HCT116 (cell line): ENCODE data around the gene ELAVL2. TPM values are rescaled to one million over a fixed set of nuclear protein-coding genes. Genes with fewer than 3 reads are reported as not detected.

ENCODE experiments used
- ATAC-seq: fragments of 200-7000 bp; cut with Tn5 transposase; 2 replicates; pipeline ENCODE4 v1.9.1; 2020; ENCODE audit warnings: mild to moderate bottlenecking, moderate library complexity
- BruUV-seq: library from RNA; stranded (reverse); fragments of 400-500 nt; replicated peaks from 2 replicates; lab custom pipeline; 2021; lab: Mats Ljungman, UMichigan
- CTCF ChIA-PET: fragments of 300-600 bp; sonication (Branson Sonifier 250); formaldehyde crosslinking; loops from one replicate; lab custom pipeline; 2021; ENCODE audit warnings: antibody characterized with exemption; lab: Charles Lee
- POLR2A ChIA-PET: fragments of 300-600, 350-600 bp; sonication (Branson Sonifier 250); formaldehyde crosslinking; loops from one replicate; lab custom pipeline; 2021; ENCODE audit warnings: antibody characterized with exemption; lab: Charles Lee
- RAD21 ChIA-PET, 2 experiments: fragments of 300-600 bp; sonication (Branson Sonifier 250); formaldehyde crosslinking; loops; one replicate each; lab custom pipeline; 2023; ENCODE audit warnings: low total read pairs in 2 of 2; ENCODE audit not compliant: uncharacterized antibody in 2 of 2, unreplicated experiment in 2 of 2, low non-redundant PET in 1 of 2; lab: Charles Lee
- DNase-seq: peaks from one replicate; pipeline ENCODE4 v3.0.0-alpha.2; 2010; ENCODE audit warnings: low read depth, low spot score
- H2AFZ ChIP-seq: fragments of 200-600 bp; shearing (Covaris generic), sonication (generic); 2 replicates; pipeline ENCODE4 v1.6.1; 2017; ENCODE audit warnings: low read depth, mixed run types, mixed read lengths, antibody characterized with exemption, low read length; ENCODE audit not compliant: poor library complexity, severe bottlenecking
- H3K27ac ChIP-seq: 2 replicates; pipeline ENCODE4 v1.5.1; 2012; ENCODE audit warnings: low read depth, low read length
- H3K27me3 ChIP-seq: fragments of 200-600 bp; sonication (generic); 2 replicates; pipeline ENCODE4 v1.6.1; 2016; ENCODE audit warnings: mixed run types, low read length, mixed read lengths; ENCODE audit not compliant: insufficient read depth
- H3K36me3 ChIP-seq, 2 experiments: fragments of 200-500 bp in 1 of 2; fragments of 200-600 bp in 1 of 2; sonication (Bioruptor generic) in 1 of 2; sonication (generic) in 1 of 2; 2 replicates each; pipeline versions ENCODE4 v1.5.1 to v1.6.1; 2014 to 2016; ENCODE audit warnings: low read length in 2 of 2, inconsistent platforms in 1 of 2, mixed read lengths in 1 of 2, mixed run types in 1 of 2; ENCODE audit not compliant: insufficient read depth in 2 of 2, control insufficient read depth in 1 of 2
- H3K4me1 ChIP-seq, 2 experiments: fragments of 200-600 bp in 1 of 2; sonication (generic) in 1 of 2; 2 replicates each; pipeline versions ENCODE4 v1.5.1 to v1.6.1; 2012 to 2017; ENCODE audit warnings: low read length in 2 of 2, inconsistent platforms in 1 of 2, mild to moderate bottlenecking in 1 of 2, mixed read lengths in 1 of 2, mixed run types in 1 of 2, moderate library complexity in 1 of 2; ENCODE audit not compliant: insufficient read depth in 2 of 2, control insufficient read depth in 1 of 2
- H3K4me2 ChIP-seq: fragments of 200-600 bp; sonication (generic); 2 replicates; pipeline ENCODE4 v1.6.1; 2017; ENCODE audit warnings: mixed run types, low read length, mixed read lengths
- H3K4me3 ChIP-seq, 2 experiments: fragments of 200-600 bp in 1 of 2; sonication (generic) in 1 of 2; replicated peaks in 1 of 2; 2 replicates each; pipeline ENCODE4 v1.5.1; 2011 to 2016; ENCODE audit warnings: low read length in 2 of 2, control low read depth in 1 of 2, low read depth in 1 of 2, mild to moderate bottlenecking in 1 of 2, mixed read lengths in 1 of 2, mixed run types in 1 of 2
- H3K79me2 ChIP-seq: fragments of 200-600 bp; sonication (generic); 2 replicates; pipeline ENCODE4 v1.6.1; 2017; ENCODE audit warnings: mild to moderate bottlenecking, mixed run types, low read length, moderate library complexity, mixed read lengths; ENCODE audit not compliant: insufficient read depth
- H3K9ac ChIP-seq: fragments of 200-600 bp; sonication (generic); 2 replicates; pipeline ENCODE4 v1.6.1; 2016; ENCODE audit warnings: low read length, mixed read lengths
- H3K9me2 ChIP-seq: fragments of 200-600 bp; sonication (generic), shearing (Covaris generic); 2 replicates; pipeline ENCODE4 v1.6.1; 2017; ENCODE audit warnings: mixed run types, mild to moderate bottlenecking, moderate library complexity; ENCODE audit not compliant: insufficient read depth
- H3K9me3 ChIP-seq, 2 experiments: fragments of 200-500 bp in 1 of 2; fragments of 200-600 bp in 1 of 2; sonication (Bioruptor generic) in 1 of 2; sonication (generic) in 1 of 2; 2 replicates each; pipeline ENCODE4 v1.6.1; 2014 to 2017; ENCODE audit warnings: low read length in 2 of 2, mixed read lengths in 2 of 2, inconsistent platforms in 1 of 2, low read depth in 1 of 2, mild to moderate bottlenecking in 1 of 2, mixed run types in 1 of 2, moderate library complexity in 1 of 2; ENCODE audit not compliant: control insufficient read depth in 1 of 2, insufficient read depth in 1 of 2
- H4K20me1 ChIP-seq: fragments of 200-600 bp; sonication (generic), shearing (Covaris generic); 2 replicates; pipeline ENCODE4 v1.6.1; 2017; ENCODE audit warnings: mixed run types, mild to moderate bottlenecking, moderate library complexity; ENCODE audit not compliant: insufficient read depth
- CBX3 ChIP-seq: IDR thresholded peaks from 2 replicates; pipeline ENCODE4 v1.6.1; 2012; ENCODE audit warnings: low read depth
- EGR1 ChIP-seq: IDR thresholded peaks from 2 replicates; pipeline ENCODE4 v1.6.1; 2012; ENCODE audit warnings: low read depth
- ELF1 ChIP-seq: IDR thresholded peaks from 2 replicates; pipeline ENCODE4 v1.6.1; 2012; ENCODE audit warnings: low read depth, borderline replicate concordance
- EZH2 ChIP-seq: fragments of 200-600 bp; sonication (generic); IDR thresholded peaks from 2 replicates; pipeline ENCODE4 v1.6.1; 2017; ENCODE audit warnings: antibody characterized with exemption, mixed run types
- FOSL1 ChIP-seq: IDR thresholded peaks from 2 replicates; pipeline ENCODE4 v1.6.1; 2012; ENCODE audit warnings: low read depth
- JUND ChIP-seq: IDR thresholded peaks from 2 replicates; pipeline ENCODE4 v1.6.1; 2012
- POLR2A ChIP-seq: IDR thresholded peaks from 2 replicates; pipeline ENCODE4 v1.7.0; 2011; ENCODE audit warnings: borderline replicate concordance; ENCODE audit not compliant: insufficient read depth, insufficient read length; ENCODE audit errors: extremely low read depth
- RAD21 ChIP-seq: IDR thresholded peaks from 2 replicates; pipeline ENCODE4 v1.6.1; 2012; ENCODE audit warnings: low read depth, mild to moderate bottlenecking
- SIN3A ChIP-seq: IDR thresholded peaks from 2 replicates; pipeline ENCODE4 v1.6.1; 2012; ENCODE audit warnings: low read depth
- SP1 ChIP-seq: IDR thresholded peaks from 2 replicates; pipeline ENCODE4 v1.6.1; 2012; ENCODE audit warnings: low read depth
- SRF ChIP-seq: IDR thresholded peaks from 2 replicates; pipeline ENCODE4 v1.6.1; 2012; ENCODE audit warnings: low read depth
- YY1 ChIP-seq: IDR thresholded peaks from 2 replicates; pipeline ENCODE4 v1.6.1; 2011; ENCODE audit warnings: low read length, low read depth, moderate library complexity, mild to moderate bottlenecking; ENCODE audit not compliant: insufficient replicate concordance; ENCODE audit errors: extremely low read depth
- ZFX ChIP-seq: fragments of 450-650 bp; IDR thresholded peaks from 2 replicates; pipeline ENCODE4 v1.6.1; 2017
- ZNF274 ChIP-seq: fragments of 200-500 bp; sonication (Bioruptor generic); IDR thresholded peaks from 2 replicates; pipeline ENCODE4 v1.6.1; 2014; ENCODE audit warnings: mild to moderate bottlenecking, low read depth, low read length, inconsistent platforms
- intact Hi-C: fragments of 100-400 bp; cut with micrococcal nuclease; formaldehyde crosslinking; loops from 2 replicates; pipeline ENCODE4 v1.10.0; 2022
- total RNA-seq: library from RNA; stranded (reverse); gene quantifications from one replicate; pipeline ENCODE4 v1.2.1, GENCODE V29; 2021; ENCODE audit not compliant: unreplicated experiment
- TF ChIP-seq, protein P1 (sequence below): IDR thresholded peaks from 2 replicates; pipeline ENCODE4 v1.6.1; 2012; ENCODE audit warnings: low read depth
- TF ChIP-seq, protein P2 (sequence below), 3 experiments: fragments of 200-600 bp in 1 of 3; sonication (generic) in 1 of 3; IDR thresholded peaks in 2 of 3; conservative IDR thresholded peaks in 1 of 3; 2 replicates each; pipeline ENCODE4 v1.5.1; 2012 to 2017; ENCODE audit warnings: low read depth in 2 of 3, low read length in 2 of 3, antibody characterized with exemption in 1 of 3, borderline replicate concordance in 1 of 3, control low read depth in 1 of 3, mild to moderate bottlenecking in 1 of 3, mixed read lengths in 1 of 3, mixed run types in 1 of 3, moderate library complexity in 1 of 3; ENCODE audit not compliant: insufficient read depth in 1 of 3
- TF ChIP-seq, protein P3 (sequence below): IDR thresholded peaks from 2 replicates; pipeline ENCODE4 v1.6.1; 2011; ENCODE audit warnings: mild to moderate bottlenecking, low read length, moderate library complexity; ENCODE audit not compliant: insufficient replicate concordance; ENCODE audit errors: extremely low read depth
- TF ChIP-seq, protein P4 (sequence below): IDR thresholded peaks from 2 replicates; pipeline ENCODE4 v1.6.1; 2012

Gene ELAVL2
- total RNA-seq, 1 experiment from 2014 or later = not detected

DNA sequence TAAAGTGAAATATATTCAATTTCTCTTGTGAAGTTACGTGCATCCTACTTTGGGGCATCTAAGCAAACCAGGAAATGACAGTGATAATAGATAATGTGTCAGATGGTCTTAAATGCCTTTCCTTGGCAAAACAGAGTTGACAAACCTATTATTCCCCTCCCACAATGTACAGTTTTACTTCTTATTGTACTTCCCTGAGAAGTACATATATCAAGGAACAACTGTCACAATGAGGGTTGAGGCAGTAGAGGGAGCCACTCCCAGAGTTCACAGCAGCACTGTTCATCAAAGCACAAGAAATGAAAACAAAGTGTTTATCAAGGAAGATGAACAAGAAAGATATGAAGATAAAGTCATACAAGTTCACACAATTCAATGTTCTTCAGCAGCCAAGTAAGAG, 41.1 kb downstream of the ELAVL2 start:
- no TSS peak for BruUV-seq
- Histone ChIP-seq H2AFZ (no peak overlapping the region), H3K9me2 (no peaks in the 10 kb centered on the region), H3K9ac (no peak overlapping the region), H4K20me1 (no peaks in the 10 kb centered on the region), H3K27me3 (no peaks in the 10 kb centered on the region), H3K27ac (no peak overlapping the region), H3K4me3 (no peak overlapping the region), H3K9me3 (peaks cover 8 to 18% of the 10 kb centered on the region in 2 experiments; a peak in 2 of 4 replicates)
- RAD21 ChIA-PET = no interaction called here
- no peak for DNase-seq
- TF ChIP-seq RAD21 (no peak), FOSL1 (no peak), EZH2 (no peak), POLR2A (no peak), SP1 (no peak), CBX3 (no peak), ELF1 (no peak), ZNF274 (no peak), YY1 (no peak), SRF (no peak), ZFX (no peak), JUND (no peak), EGR1 (no peak), SIN3A (no peak)
- TF ChIP-seq, protein P1, sequence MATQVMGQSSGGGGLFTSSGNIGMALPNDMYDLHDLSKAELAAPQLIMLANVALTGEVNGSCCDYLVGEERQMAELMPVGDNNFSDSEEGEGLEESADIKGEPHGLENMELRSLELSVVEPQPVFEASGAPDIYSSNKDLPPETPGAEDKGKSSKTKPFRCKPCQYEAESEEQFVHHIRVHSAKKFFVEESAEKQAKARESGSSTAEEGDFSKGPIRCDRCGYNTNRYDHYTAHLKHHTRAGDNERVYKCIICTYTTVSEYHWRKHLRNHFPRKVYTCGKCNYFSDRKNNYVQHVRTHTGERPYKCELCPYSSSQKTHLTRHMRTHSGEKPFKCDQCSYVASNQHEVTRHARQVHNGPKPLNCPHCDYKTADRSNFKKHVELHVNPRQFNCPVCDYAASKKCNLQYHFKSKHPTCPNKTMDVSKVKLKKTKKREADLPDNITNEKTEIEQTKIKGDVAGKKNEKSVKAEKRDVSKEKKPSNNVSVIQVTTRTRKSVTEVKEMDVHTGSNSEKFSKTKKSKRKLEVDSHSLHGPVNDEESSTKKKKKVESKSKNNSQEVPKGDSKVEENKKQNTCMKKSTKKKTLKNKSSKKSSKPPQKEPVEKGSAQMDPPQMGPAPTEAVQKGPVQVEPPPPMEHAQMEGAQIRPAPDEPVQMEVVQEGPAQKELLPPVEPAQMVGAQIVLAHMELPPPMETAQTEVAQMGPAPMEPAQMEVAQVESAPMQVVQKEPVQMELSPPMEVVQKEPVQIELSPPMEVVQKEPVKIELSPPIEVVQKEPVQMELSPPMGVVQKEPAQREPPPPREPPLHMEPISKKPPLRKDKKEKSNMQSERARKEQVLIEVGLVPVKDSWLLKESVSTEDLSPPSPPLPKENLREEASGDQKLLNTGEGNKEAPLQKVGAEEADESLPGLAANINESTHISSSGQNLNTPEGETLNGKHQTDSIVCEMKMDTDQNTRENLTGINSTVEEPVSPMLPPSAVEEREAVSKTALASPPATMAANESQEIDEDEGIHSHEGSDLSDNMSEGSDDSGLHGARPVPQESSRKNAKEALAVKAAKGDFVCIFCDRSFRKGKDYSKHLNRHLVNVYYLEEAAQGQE = no peak
- TF ChIP-seq, protein P2, sequence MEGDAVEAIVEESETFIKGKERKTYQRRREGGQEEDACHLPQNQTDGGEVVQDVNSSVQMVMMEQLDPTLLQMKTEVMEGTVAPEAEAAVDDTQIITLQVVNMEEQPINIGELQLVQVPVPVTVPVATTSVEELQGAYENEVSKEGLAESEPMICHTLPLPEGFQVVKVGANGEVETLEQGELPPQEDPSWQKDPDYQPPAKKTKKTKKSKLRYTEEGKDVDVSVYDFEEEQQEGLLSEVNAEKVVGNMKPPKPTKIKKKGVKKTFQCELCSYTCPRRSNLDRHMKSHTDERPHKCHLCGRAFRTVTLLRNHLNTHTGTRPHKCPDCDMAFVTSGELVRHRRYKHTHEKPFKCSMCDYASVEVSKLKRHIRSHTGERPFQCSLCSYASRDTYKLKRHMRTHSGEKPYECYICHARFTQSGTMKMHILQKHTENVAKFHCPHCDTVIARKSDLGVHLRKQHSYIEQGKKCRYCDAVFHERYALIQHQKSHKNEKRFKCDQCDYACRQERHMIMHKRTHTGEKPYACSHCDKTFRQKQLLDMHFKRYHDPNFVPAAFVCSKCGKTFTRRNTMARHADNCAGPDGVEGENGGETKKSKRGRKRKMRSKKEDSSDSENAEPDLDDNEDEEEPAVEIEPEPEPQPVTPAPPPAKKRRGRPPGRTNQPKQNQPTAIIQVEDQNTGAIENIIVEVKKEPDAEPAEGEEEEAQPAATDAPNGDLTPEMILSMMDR (IDR thresholded peaks at IDR 0.05 in 2 of 3, conservative IDR thresholded peaks at IDR 0.05 in 1 of 3; ENCODE audit: borderline replicate concordance in 1 of 3, insufficient read depth in 1 of 3, low read depth in 2 of 3, low read length in 2 of 3) = no peak
- TF ChIP-seq, protein P3, sequence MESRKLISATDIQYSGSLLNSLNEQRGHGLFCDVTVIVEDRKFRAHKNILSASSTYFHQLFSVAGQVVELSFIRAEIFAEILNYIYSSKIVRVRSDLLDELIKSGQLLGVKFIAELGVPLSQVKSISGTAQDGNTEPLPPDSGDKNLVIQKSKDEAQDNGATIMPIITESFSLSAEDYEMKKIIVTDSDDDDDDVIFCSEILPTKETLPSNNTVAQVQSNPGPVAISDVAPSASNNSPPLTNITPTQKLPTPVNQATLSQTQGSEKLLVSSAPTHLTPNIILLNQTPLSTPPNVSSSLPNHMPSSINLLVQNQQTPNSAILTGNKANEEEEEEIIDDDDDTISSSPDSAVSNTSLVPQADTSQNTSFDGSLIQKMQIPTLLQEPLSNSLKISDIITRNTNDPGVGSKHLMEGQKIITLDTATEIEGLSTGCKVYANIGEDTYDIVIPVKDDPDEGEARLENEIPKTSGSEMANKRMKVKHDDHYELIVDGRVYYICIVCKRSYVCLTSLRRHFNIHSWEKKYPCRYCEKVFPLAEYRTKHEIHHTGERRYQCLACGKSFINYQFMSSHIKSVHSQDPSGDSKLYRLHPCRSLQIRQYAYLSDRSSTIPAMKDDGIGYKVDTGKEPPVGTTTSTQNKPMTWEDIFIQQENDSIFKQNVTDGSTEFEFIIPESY = no peak
- TF ChIP-seq, protein P4, sequence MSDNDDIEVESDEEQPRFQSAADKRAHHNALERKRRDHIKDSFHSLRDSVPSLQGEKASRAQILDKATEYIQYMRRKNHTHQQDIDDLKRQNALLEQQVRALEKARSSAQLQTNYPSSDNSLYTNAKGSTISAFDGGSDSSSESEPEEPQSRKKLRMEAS = no peak
- TF ChIP-seq, all 23 proteins: peak for 0
- intact Hi-C loops = no loop called here
- ATAC-seq = no peak
- ChIA-PET CTCF (no interaction called here), POLR2A (no interaction called here)
- Histone ChIP-seq H3K4me2 (no peak overlapping the region), H3K79me2 (no peaks in the 10 kb centered on the region), H3K36me3 (no peaks in the 10 kb centered on the region), H3K4me1 (no peaks in the 10 kb centered on the region)
